GM12878 (cell line): ENCODE data around the gene ARHGAP9. TPM values are rescaled to one million over a fixed set of nuclear protein-coding genes. Genes with fewer than 3 reads are reported as not detected.

ENCODE experiments used
- BCL11A ChIP-seq: IDR thresholded peaks from 2 replicates; pipeline ENCODE4 v1.6.1; 2011; ENCODE audit warnings: low read depth, low read length
- BRCA1 ChIP-seq: IDR thresholded peaks from 2 replicates; pipeline ENCODE4 v1.6.1; 2011; ENCODE audit warnings: low read depth, low read length, improper control_type of control experiment
- CBFB ChIP-seq: IDR thresholded peaks from 2 replicates; pipeline ENCODE4 v1.6.1; 2016; ENCODE audit warnings: antibody characterized with exemption, low read depth
- CBX3 ChIP-seq: fragments of 200-600 bp; sonication (generic); IDR thresholded peaks from 2 replicates; pipeline ENCODE4 v1.6.1; 2016; ENCODE audit warnings: low read depth, borderline replicate concordance
- EP300 ChIP-seq, 2 experiments: fragments of 150-350 bp in 1 of 2; IDR thresholded peaks; 2 replicates each; pipeline ENCODE4 v1.6.1; 2011 to 2012; ENCODE audit warnings: low read depth in 2 of 2, low read length in 2 of 2, borderline replicate concordance in 1 of 2, improper control_type of control experiment in 1 of 2, inconsistent platforms in 1 of 2; ENCODE audit not compliant: control insufficient read depth in 1 of 2
- FOS ChIP-seq: IDR thresholded peaks from 3 replicates; pipeline ENCODE4 v1.6.1; 2011; ENCODE audit warnings: borderline replicate concordance; ENCODE audit not compliant: insufficient read length; ENCODE audit errors: extremely low read depth
- IKZF1 ChIP-seq: fragments of 450-650 bp; conservative IDR thresholded peaks from 2 replicates; pipeline ENCODE4 v1.6.1; 2017; ENCODE audit warnings: antibody characterized with exemption, mild to moderate bottlenecking
- LARP7 ChIP-seq: fragments of 450-650 bp; IDR thresholded peaks from 2 replicates; pipeline ENCODE4 v1.6.1; 2017; ENCODE audit warnings: mild to moderate bottlenecking
- MAX ChIP-seq: IDR thresholded peaks from 2 replicates; pipeline ENCODE4 v1.6.1; 2012; ENCODE audit warnings: low read depth, low read length, improper control_type of control experiment
- MEF2A ChIP-seq: IDR thresholded peaks from 2 replicates; pipeline ENCODE4 v1.6.1; 2011; ENCODE audit warnings: low read depth, mild to moderate bottlenecking, low read length, moderate library complexity; ENCODE audit not compliant: insufficient read depth
- NBN ChIP-seq: fragments of 450-650 bp; IDR thresholded peaks from 2 replicates; pipeline ENCODE4 v1.6.1; 2016
- NFYB ChIP-seq: IDR thresholded peaks from 2 replicates; pipeline ENCODE4 v1.6.1; 2011; ENCODE audit warnings: low read depth, mild to moderate bottlenecking, low read length, improper control_type of control experiment, moderate library complexity; ENCODE audit not compliant: insufficient read depth
- NKRF ChIP-seq: fragments of 450-650 bp; conservative IDR thresholded peaks from 2 replicates; pipeline ENCODE4 v1.6.1; 2017; ENCODE audit warnings: mild to moderate bottlenecking, moderate library complexity
- NRF1 ChIP-seq: conservative IDR thresholded peaks from 2 replicates; pipeline ENCODE4 v1.6.1; 2011; ENCODE audit warnings: mild to moderate bottlenecking, low read depth, low read length, improper control_type of control experiment
- POLR2A ChIP-seq: IDR thresholded peaks from 2 replicates; pipeline ENCODE4 v1.6.1; 2011; ENCODE audit warnings: low read depth, mild to moderate bottlenecking, low read length
- POLR2AphosphoS5 ChIP-seq: IDR thresholded peaks from 2 replicates; pipeline ENCODE4 v1.6.1; 2011; ENCODE audit warnings: mild to moderate bottlenecking, low read length, inconsistent platforms
- RBBP5 ChIP-seq: fragments of 200-600 bp; sonication (generic); conservative IDR thresholded peaks from 2 replicates; pipeline ENCODE4 v1.6.1; 2016
- SIN3A ChIP-seq: IDR thresholded peaks from 2 replicates; pipeline ENCODE4 v1.6.1; 2012; ENCODE audit warnings: low read depth, low read length, improper control_type of control experiment
- SMC3 ChIP-seq: IDR thresholded peaks from 2 replicates; pipeline ENCODE4 v1.6.1; 2011; ENCODE audit warnings: low read length, improper control_type of control experiment, borderline replicate concordance
- SPI1 ChIP-seq: IDR thresholded peaks from 2 replicates; pipeline ENCODE4 v1.6.1; 2011; ENCODE audit warnings: low read depth, mild to moderate bottlenecking, low read length, moderate library complexity, borderline replicate concordance; ENCODE audit not compliant: insufficient read depth
- SRF ChIP-seq, 2 experiments: IDR thresholded peaks; 2 replicates each; pipeline ENCODE4 v1.6.1; 2011; ENCODE audit warnings: low read depth in 2 of 2, low read length in 2 of 2, mild to moderate bottlenecking in 1 of 2, moderate library complexity in 1 of 2
- TAF1 ChIP-seq: IDR thresholded peaks from 2 replicates; pipeline ENCODE4 v1.6.1; 2011; ENCODE audit warnings: mild to moderate bottlenecking, low read depth, low read length, borderline replicate concordance
- USF2 ChIP-seq: IDR thresholded peaks from 2 replicates; pipeline ENCODE4 v1.6.1; 2011; ENCODE audit warnings: low read depth, low read length, improper control_type of control experiment, borderline replicate concordance
- ZBTB4 ChIP-seq: fragments of 450-650 bp; formaldehyde crosslinking; IDR thresholded peaks from 2 replicates; pipeline ENCODE4 v1.4.0; 2022; ENCODE audit warnings: mild to moderate bottlenecking, moderate library complexity
- polyA plus RNA-seq, 11 experiments: library from polyadenylated mRNA; depleted of rRNA in 4 of 11; unstranded in 6 of 11; stranded (reverse) in 5 of 11; fragments of >200 nt; fragmentation: Nextera tagmentation in 4 of 11; fragmentation: Illumina TruSeq in 1 of 11; extraction: Ambion mirVana in 4 of 11; extraction: Trizol in 1 of 11; gene quantifications; 1 replicate in 1 of 11; 2 replicates in 10 of 11; pipeline versions ENCODE4 v1.2.1 to v1.2.3, GENCODE V29; 2011 to 2016; ENCODE audit warnings: inconsistent platforms in 2 of 11, missing spikeins in 2 of 11, low read depth in 1 of 11
- total RNA-seq, 4 experiments: library from RNA; depleted of rRNA in 3 of 4; stranded (reverse); fragments of >200 nt in 3 of 4; fragmentation: Illumina TruSeq in 1 of 4; extraction: Trizol in 1 of 4; gene quantifications; 2 replicates each; pipeline versions ENCODE4 v1.2.1 to v1.2.3, GENCODE V29; 2013 to 2021

ARHGAP9 gene
- total and polyA plus RNA-seq, 10 of the 15 experiments (the other 5 are each of a cell fraction or from before 2014, with no cell fraction given), result 19.5 to 102 (median 76.8) TPM

- peak; percentile 52; the same call in 1 of the 2 replicates for TF ChIP-seq NKRF
- peak; percentile 53; the same call in 1 of the 2 replicates for TF ChIP-seq SIN3A
- TF ChIP-seq POLR2A, result peak; percentile 86
- no peak for TF ChIP-seq CBX3
- no peak for TF ChIP-seq RBBP5
- no peak for TF ChIP-seq BCL11A
- peak; percentile 79 for TF ChIP-seq NRF1
- TF ChIP-seq NFYB, result no peak
- 0 out of 2 replicates have a peak, but pooled peaks have one; percentile 26 for TF ChIP-seq CBFB
- TF ChIP-seq MAX, result peak; percentile 76; the same call in 1 of the 2 replicates
- TF ChIP-seq TAF1, result 0 out of 2 replicates have a peak, but pooled peaks have one; percentile 29
- TF ChIP-seq LARP7, result peak; percentile 24; the same call in 1 of the 2 replicates
- peak; percentile 88 for TF ChIP-seq IKZF1
- TF ChIP-seq USF2, result peak; percentile 53
- peak in 1 of 2 experiments; percentile 8; a peak in 1 of 4 replicates for TF ChIP-seq EP300 (IDR thresholded peaks at IDR 0.05; ENCODE audit: borderline replicate concordance in 1 of 2, control insufficient read depth in 1 of 2, low read depth in 2 of 2, low read length in 2 of 2)
- TF ChIP-seq SMC3, result 0 out of 2 replicates have a peak, but pooled peaks have one; percentile 11
- no peak for TF ChIP-seq SRF (IDR thresholded peaks at IDR 0.05; ENCODE audit: low read depth in 2 of 2, low read length in 2 of 2)
- TF ChIP-seq BRCA1, result no peak
- no peak for TF ChIP-seq ZBTB4 (CRISPR knock-in tag)
- peak; percentile 74 for TF ChIP-seq POLR2AphosphoS5
- TF ChIP-seq MEF2A, result no peak
- TF ChIP-seq SPI1, result peak; percentile 48; the same call in 1 of the 2 replicates
- peak; percentile 85 for TF ChIP-seq NBN
- TF ChIP-seq FOS, result no peak
Measured at GRCh38 chr12:57522011-57522886, 42.6 kb upstream of the ARHGAP9 start, which contains the start of gene MBD6 (continued).
